Activated T-cell treated with anti-CD3 and anti-CD28 coated beads for 48 hours (primary cell): ENCODE measurements around the gene TRIM15.
"Not testable (repeated sequence)": the region's sequence is repeated elsewhere in the genome, so short reads cannot be mapped to it uniquely, and the experiment has no call there.

Experiments
- DNase-seq: peaks from one replicate; pipeline ENCODE4 v3.0.0-alpha.2; 2020; ENCODE audit warnings: low read depth

Gene TRIM15

DNA sequence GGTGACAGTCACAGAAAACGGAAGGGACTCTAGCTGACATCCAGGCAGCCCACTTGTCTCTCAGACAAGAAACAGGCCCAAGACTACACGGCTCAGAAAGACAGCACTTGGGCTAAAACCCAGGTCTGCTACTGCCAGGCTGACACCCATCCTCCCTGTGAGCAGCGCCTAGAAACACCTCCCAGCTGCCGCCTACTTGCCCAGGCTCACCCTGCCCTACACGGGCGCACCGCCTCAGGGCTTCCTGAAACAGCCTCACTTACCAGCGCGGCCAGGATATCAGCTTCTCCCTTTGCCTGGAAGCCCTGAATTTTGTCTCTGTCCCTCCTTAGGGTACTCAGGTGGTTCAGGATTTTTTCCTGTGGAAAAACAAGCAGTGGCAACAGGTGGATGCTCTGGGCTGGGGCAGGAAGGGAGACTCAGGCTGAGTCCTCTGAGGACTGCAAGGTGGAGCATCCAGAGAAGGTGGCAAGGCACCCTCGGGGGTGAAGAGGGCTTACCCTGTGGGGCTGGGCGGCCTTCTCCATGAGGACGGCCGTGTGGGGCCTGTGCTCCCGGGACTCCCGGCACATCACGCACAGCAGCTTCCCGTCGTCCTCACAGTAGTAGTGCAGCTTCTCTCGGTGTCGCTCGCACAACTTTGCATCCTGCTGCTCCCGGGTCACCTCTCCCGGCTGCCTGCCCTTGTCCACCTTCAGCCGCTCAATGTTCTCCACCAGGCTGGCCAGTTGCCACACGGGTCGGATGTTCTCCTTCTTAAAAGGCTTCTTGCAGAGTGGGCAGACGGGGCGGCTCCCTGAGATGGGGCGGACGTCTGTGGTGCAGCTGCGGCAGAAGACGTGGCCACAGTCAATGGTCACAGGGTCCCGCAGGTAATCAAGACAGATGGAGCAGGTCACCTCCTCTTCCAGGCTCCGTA lies 35.1 kb downstream of the TRIM15 start:
- DNase-seq: no peak

DNA sequence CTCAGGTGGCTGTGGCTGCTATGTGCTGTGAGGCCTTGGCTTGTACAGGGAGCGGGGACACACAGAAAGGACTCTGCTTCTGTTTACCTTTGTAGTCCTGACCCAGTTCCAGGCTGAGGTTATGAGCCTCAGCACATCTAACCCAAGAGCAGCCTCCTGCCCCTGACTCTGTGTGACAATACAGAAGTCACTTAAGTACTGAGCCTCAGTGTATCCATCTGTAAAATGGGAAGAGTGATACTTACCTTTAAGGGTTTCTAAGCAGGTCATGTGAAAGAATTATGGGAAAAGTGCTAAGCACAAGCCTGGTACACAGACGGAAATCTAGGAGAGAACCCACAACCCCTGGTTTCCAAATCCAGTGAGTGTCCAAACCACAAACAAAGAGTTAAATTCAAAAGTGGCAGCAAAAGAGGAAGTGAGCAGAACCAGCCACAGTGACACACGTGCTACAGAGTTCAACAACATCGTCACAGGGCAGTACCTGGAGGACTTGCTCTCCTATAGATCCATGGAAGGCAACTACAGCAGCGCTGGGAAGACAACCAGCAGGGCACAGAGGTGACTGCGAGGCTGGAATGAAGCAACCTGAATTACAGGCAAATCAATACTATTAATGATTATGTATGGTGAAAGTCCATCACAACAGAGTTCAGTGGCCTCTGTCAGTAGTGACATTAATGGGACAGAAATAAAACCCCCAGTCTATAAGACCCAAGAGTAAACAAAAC lies 37.4 kb downstream of the TRIM15 start:
- DNase-seq: no peak

DNA sequence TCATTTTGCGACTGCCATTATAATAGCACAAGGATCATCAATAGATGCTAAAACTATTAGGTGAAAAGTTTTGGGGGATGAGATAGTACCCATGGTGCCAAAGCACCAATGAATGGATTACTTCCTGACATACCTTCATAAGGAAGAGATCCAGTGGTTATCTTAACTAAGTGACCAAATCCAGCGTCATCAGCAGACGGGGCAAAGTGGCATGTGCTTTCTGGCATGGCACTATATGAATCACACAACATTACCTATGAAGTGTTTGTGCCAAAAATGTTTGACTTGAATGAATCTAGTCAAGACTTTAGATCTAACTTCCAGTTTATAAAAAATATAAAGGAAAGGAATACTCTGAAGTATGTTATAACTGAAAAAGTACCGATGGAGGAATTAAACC lies 39.0 kb downstream of the TRIM15 start:
- DNase-seq: no peak

DNA sequence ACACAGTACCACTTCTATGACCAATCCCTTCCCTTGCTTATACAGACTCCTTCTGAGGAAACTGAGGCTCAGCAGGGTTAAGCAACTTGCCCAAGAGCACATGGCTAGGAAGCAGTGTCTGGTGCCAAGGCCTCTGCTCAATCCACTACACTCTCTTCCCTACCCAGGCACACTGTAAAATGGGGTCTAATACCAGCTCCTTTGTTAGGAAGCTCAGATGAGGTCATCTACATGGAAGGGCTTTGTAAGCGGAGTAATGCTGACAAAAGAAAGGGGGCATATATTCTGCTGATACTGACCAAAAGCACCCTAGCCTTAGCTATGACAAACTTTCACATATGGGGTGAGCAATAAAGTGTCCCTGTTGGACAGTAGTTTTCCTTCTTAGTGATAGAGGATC lies 40.8 kb downstream of the TRIM15 start:
- no peak for DNase-seq

DNA sequence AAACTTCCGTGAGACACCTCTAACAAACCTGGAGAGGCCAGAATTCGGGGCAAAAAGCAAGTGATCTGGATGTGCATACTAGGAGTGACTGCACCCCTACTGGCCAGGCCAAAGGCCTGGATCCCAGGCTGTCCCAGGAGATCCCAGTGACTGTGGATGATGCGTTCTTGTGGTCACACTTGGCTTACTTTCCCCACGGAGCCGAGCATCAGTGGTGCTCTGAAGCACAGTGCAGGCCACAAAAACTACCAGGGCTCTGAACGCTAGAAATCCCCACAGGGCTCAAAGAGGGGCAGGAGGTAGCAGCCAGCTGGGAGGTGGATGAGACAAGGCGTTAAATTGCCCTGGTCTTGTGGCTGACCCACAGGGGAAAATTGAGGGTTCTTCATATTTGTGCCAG lies 42.8 kb downstream of the TRIM15 start:
- no peak for DNase-seq

DNA sequence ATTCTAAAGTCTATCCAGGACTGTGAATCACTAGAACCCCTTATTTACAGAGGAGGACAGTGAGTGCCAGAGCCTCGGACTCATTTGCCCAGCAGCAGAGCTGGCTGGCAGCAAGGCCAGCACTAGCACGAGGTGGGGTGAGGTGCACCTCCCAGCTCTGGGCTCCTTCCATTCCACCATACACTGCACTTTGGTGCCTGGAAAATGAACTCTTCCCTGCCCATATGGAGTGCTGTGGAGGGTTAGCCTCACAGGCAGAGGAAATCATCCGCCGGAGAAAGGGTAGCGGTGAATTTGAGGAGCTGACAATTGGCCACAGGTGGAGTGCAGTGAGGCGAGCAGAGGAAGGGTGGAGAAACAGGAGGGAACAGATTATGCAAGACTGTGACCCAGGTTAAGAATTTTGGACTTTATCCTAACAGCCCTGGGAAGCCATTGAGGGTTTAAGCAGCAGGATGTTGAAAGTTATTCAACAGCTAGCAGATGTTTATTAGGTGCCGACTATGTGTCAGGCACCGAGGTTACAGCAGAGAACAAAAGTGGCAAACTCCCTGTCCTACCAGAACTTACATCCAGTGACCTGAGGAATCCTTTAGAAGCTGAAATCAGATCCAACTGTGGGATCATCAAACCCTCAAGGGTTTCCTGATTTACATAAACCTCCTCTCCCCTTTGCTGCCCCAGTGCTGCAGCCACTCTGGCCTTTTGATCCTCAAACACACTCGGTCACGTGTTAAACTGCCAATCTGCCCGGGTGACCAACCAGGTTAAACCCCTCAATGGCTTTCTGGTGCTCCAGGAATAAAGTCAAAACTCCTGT lies 43.7 kb downstream of the TRIM15 start:
- no peak for DNase-seq

DNA sequence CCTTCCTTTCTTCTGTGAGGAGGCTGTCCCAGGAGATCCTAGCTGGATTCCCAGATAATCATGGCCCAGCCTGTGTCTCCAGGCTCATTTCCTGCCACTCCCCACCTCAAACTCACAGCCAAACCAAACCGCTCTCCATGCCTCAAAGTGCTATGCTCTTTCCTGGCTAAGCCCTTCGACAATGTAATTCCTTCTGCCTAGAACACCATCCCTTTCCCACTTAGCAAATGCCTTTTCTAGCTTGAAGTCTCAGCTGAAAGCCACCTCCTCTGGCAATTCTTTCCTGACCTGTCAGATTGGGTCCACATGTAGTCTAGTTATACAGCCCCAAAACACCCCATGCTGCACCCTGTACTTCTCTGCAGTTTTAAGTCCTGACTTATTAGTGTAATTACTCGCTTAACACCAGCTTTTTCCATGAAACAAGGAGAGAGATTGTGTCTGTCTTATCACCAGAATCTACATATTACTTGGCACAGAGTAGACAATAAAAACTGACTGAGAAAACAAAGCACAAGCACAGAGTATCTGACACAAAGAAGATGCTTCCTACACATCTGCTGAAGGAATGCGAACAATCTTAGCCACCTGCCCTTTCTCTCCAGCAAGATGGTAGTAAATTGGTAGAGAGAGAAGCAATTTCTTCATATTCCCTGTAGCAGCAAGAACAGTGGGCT lies 44.4 kb downstream of the TRIM15 start:
- no peak for DNase-seq

DNA sequence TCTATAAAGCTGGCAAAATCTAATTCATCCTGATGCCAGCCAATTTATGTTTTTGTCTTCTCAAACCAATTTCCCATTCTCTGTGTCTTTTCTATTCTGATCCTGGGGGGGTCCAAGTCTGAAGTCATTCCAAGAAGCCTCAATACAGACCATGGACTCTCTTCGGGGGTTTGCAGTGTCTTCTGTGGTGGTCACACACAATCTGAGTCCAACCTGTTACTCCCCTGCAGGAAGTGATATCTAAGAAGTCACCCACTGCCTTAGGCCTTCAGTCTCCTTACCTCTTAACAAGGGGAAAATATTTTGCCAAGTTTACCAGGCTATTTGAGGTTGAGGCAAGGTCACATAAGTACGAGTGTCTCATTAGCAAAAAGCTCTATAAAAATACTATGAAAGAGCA lies 48.0 kb downstream of the TRIM15 start:
- DNase-seq: no peak

DNA sequence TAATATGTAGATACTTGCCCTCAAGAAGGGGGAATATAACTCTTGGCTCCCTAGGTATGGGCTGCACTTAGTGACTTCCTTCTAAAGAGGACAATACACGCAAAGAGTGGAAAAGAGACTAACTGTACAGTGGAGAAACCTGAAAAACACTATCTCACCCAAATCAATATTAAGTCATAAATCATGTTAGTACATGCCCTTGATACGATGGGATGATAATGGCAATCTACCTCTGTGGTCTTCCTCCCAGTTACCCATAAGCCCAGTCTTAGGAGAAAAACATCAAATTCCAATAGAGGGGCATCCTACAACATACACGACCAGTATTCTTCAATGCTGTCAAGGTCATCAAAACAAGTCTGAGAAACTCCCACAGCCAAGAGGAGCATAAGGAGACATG lies 48.6 kb downstream of the TRIM15 start:
- DNase-seq: no peak

DNA sequence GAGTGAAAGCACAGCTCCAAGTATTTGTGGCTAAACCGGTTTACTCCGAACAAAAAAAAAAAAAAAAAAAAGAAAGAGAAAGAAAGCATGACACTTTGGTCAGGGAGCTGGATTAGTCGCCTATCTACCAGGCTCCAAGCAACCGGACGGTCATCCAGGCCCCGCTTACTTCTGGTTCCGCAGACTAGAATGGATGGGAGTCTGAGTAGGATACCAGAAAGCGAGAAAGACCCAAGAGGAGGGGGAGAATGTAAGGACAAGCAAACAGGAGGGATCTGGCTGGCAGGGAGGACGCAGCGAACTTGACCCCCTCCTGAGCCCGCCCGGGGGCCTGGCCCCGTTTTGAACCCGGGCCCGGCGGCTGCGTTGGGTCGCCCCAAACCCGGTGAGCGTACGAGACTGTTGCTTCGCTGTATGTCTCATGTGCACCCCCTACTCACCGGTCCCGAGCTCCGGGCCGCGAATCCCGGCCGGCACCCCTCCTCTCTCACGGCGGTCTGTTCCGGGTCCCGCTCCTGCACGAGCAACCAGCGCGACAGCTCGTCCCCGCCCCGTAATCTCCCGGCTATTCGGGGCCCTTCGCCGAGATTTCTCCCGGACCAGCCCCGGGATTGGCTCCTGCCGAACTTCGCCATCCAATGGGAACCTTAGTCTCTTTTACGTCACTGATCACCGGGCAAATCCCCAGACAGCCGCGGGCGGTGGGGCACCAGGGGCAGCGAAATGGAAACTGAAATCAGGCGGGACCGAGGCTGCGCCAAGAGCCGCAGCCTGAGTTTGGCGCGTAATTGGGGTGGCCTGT lies 49.7 kb downstream of the TRIM15 start, which contains the start of gene TRIM26:
Gene TRIM26 (minus strand): TSS at position 542 of the 802 bp plus-strand sequence. CDS start 14,303 bp downstream, outside the sequence.
- peak; percentile 93 for DNase-seq

DNA sequence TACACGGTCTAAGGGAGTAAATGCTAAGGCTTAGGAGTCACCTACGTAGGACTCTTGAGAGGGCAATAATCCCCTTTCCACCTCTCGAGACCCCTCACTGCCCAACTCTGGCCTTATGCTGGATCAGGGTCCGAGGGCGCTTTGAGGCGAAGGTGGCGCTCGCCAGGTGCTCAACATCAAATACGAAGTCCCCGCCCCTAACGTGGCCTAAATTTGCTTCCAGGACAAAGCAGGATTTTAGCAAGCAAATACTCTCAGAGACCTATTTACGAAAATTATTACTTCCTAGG lies 50.3 kb downstream of the TRIM15 start:
- no peak for DNase-seq

DNA sequence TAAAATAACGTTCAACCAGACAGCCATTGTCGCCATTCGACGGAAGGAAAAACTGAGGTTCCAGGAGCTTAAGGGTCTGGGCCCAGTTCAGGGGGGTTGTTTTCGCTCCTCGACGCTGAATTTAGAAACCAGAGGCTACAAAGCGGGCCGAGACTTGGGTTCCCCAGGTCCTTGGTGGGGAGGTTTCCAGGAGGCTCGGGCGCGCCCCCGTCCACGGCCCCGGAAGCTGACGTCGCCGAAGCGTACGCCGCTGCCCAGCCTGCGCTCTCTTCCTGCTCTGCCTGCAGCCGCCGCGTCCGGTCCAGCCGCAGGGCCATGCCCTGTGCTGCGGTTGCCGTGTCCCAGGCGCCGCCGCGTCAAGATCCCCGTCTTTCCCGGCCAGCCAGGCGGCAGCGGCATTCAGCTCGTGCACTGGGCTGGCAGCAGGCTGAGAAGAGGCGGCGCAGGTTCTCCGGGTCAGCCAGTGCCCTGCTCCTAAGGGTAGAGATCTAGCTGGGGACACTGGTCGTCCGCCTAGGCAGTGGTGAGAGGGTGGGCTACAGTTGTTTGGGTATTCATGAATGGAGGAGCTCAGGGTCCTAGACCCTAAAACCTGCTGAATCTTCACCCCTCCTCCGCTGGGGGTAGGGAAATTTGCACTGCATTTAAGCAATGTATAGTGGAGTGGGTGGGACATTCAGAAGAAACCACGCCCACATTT lies 50.8 kb downstream of the TRIM15 start:
- DNase-seq: peak; percentile 65

DNA sequence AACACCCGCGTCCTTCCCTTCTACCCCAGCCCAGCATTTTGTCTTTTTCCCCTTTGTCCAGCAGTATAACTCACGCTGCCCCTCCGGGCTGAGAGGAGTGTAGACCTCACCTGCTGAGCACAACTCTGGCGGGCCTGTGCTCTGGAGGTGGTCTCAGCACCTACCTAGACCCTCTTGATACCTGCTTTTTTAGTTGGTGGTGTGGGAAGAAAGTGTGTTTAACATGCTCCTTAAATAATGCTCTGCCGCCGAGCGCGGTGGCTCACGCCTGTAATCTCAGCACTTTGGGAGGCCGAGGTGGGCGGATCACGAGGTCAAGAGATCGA lies 51.3 kb downstream of the TRIM15 start:
- no peak for DNase-seq

DNA sequence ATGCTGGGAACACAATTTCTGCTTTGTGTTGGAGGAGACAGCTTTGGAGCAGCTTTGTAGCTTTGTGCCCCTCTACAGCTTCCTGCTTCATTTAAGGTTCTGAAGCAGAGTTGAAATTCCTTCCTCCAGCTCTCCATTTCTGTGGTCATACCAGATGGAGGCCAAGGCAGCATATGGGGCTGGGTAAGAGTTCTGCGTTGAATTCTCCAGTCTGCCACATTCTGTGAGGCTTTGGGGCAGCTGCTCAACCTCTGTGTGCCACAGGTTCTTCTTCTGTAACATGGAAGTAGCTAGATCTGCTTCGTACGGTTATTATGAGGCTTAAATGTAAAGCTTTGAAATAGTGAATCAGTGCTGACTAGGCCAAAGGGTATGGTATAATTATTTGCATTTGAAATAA lies 52.8 kb downstream of the TRIM15 start:
- DNase-seq: no peak

DNA sequence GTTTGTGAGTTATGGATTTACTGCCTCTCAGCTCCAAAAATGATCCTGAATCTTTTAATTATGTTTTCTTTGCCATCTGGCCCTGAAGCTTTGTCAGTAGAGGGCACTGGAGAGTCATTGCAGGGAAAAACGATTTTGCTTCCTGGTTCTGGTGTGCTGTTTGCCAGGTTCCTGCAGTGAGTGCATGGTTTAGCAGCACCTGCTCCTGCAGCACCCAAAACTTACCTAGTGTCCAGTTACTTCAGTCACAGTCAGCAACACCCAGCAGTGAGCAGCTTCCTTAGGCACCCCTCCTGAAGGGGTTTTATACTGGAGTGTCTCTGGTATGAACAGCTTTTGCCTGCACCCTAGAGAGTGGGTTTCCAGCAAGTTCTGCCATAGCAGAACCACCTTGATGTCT lies 55.9 kb downstream of the TRIM15 start:
- no peak for DNase-seq

DNA sequence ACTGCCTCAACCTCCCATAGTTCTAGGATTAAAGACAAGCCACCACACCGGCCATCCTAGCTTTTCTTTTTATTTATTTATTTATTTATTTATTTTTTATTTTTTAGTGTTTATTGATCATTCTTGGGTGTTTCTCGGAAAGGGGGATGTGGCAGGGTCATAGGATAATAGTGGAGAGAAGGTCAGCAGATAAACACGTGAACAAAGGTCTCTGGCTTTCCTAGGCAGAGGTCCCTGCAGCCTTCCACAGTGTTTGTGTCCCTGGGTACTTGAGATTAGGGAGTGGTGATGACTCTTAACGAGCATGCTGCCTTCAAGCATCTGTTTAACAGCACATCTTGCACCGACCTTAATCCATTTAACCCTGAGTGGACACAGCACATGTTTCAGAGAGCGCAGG lies 58.0 kb downstream of the TRIM15 start:
- not testable (repeated sequence) for DNase-seq

DNA sequence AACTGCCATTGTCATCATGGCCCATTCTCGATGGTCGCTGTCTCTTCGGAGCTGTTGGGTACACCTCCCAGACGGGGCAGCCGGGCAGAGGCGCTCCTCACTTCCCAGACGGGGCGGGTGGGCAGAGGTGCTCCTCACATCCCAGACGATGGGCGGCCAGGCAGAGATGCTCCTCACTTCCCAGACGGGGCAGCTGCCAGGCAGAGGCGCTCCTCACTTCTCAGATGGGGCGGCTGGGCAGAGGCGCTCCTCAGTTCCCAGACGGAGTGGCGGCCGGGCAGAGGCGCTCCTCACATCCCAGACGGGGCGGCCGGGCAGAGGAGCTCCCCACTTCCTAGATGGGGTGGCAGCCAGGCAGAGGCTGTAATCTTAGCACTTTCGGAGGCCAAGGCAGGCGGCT lies 58.6 kb downstream of the TRIM15 start:
- not testable (repeated sequence) for DNase-seq
